ENCODE data around the gene RPL41. TPM values are rescaled to one million over a fixed set of nuclear protein-coding genes. Genes with fewer than 3 reads are reported as not detected.
A peak's percentile ranks its signal among the peaks of the same experiment; 100 is the strongest.

The RPL41 gene
- total and polyA plus RNA-seq, 9 of the 15 experiments (the other 6 are each of a cell fraction or from before 2014, with no cell fraction given): 3,403 to 11,276 (median 5,604) TPM

GRCh38 chr12:56087220-56087619, 29.2 kb upstream of the RPL41 start (continued):
- no peak for TF ChIP-seq ARID3A (IDR thresholded peaks at IDR 0.05; ENCODE audit: borderline replicate concordance, low read depth, low read length)
- no peak for TF ChIP-seq ERF (CRISPR knock-in tag; IDR thresholded peaks at IDR 0.05)

- H3K27me3 ChIP-seq (ENCODE audit: control insufficient read depth in 2 of 2, insufficient read depth in 2 of 2, low read length in 2 of 2): peaks cover 0 to 6% of the 10 kb centered on the region in 2 experiments; a peak in 1 of 5 replicates
- H3K79me2 ChIP-seq (ENCODE audit: control insufficient read depth, insufficient read depth, low read length): no peaks in the 10 kb centered on the region
- DNase-seq (ENCODE audit: extremely low read depth in 1 of 4, low spot score in 3 of 4): peak in 2 of 4 experiments; percentile 18 to 37
- H3K4me1 ChIP-seq (replicated peaks in 1 of 2; ENCODE audit: control insufficient read depth in 2 of 2, insufficient read depth in 2 of 2, low read length in 2 of 2): peaks cover under 1 to 3% of the 10 kb centered on the region in 2 experiments; a peak in 3 of 5 replicates
- no peak overlapping the region for H3K9ac ChIP-seq (ENCODE audit: insufficient read depth in 1 of 2, low read depth in 2 of 2, low read length in 2 of 2)
- no peaks in the 10 kb centered on the region for H3K36me3 ChIP-seq (ENCODE audit: control insufficient read depth, insufficient read depth, low read length)
- POLR2A ChIA-PET: no interaction called here
- 66% methylated on average over 6 of the region's 6 CpGs for WGBS (ENCODE audit: insufficient coverage, low coverage, missing lambda C conversion rate)
- no TSS peak for BruUV-seq (replicated peaks)
- H3K4me2 ChIP-seq (ENCODE audit: insufficient read depth, low read length): no peak overlapping the region
- H3K9me3 ChIP-seq (replicated peaks; ENCODE audit: control insufficient read depth, insufficient read depth, low read depth, low read length): no peaks in the 10 kb centered on the region
- no peaks in the 10 kb centered on the region for H4K20me1 ChIP-seq (replicated peaks; ENCODE audit: control insufficient read depth, insufficient read depth, low read length)
- no peak for FAIRE-seq
- H3K4me3 ChIP-seq: no peak overlapping the region
- H2AFZ ChIP-seq (ENCODE audit: low read depth, low read length): no peak overlapping the region
- CTCF ChIA-PET (ENCODE audit: low intra/inter-chr PET ratio): no interaction called here
- peak; percentile 34; the same call in 2 of the 3 replicates for ATAC-seq
- in situ Hi-C loops (cut with MboI): no loop called here
- intact Hi-C loops (cut with micrococcal nuclease): no loop called here
- no peak overlapping the region for H3K27ac ChIP-seq (ENCODE audit: extremely low read depth, low read depth, low read length)
- no peaks in the 10 kb centered on the region for H3K9me1 ChIP-seq (ENCODE audit: control insufficient read depth, insufficient read depth, low read length)
- TF ChIP-seq TAL1 (IDR thresholded peaks at IDR 0.05) (0 out of 2 replicates have a peak, but pooled peaks have one; percentile 11), GABPA (tag; conservative IDR thresholded peaks at IDR 0.05; ENCODE audit: low read depth) (no peak), ZNF77 (CRISPR knock-in tag; IDR thresholded peaks at IDR 0.05) (no peak), ZNF3 (CRISPR knock-in tag; IDR thresholded peaks at IDR 0.05) (no peak), ARID2 (IDR thresholded peaks at IDR 0.05) (no peak), ARNT (IDR thresholded peaks at IDR 0.05) (no peak), KLF10 (CRISPR knock-in tag; IDR thresholded peaks at IDR 0.05) (no peak), CBFA2T2 (conservative IDR thresholded peaks at IDR 0.05) (peak; percentile 28), HDAC2 (IDR thresholded peaks at IDR 0.05) (no peak), PRDM10 (IDR thresholded peaks at IDR 0.05; ENCODE audit: partially characterized antibody) (peak; percentile 50), POLR2G (IDR thresholded peaks at IDR 0.05; ENCODE audit: low read depth, low read length) (no peak), ZNF518B (CRISPR knock-in tag; IDR thresholded peaks at IDR 0.05) (no peak), CBFA2T3 (IDR thresholded peaks at IDR 0.05) (peak; percentile 57)
These were observed 18.7 kb upstream of the RPL41 start for GRCh38 chr12:56097738-56098137.

Data from K562 (cell line).